H1 (cell line): ENCODE results near the gene CDKN1A. TPM values are rescaled to one million over a fixed set of nuclear protein-coding genes. Genes with fewer than 3 reads are reported as not detected.

Experiments used
- CTCF ChIA-PET: fragments of 300-600 bp; sonication (Branson Sonifier 250); formaldehyde crosslinking; loops from one replicate; lab custom pipeline; 2021; ENCODE audit not compliant: partially characterized antibody; lab: Charles Lee
- POLR2A ChIA-PET: fragments of 300-600 bp; sonication (Branson Sonifier 250); formaldehyde crosslinking; loops from one replicate; lab custom pipeline; 2021; ENCODE audit warnings: inconsistent platforms; ENCODE audit not compliant: partially characterized antibody; lab: Charles Lee
- DNase-seq, 2 experiments: peaks; one replicate each; pipeline versions ENCODE4 v3.0.0 to v3.0.0-alpha.2; 2010 to 2022; ENCODE audit warnings: low spot score in 2 of 2, low read depth in 1 of 2, mixed read lengths in 1 of 2
- FAIRE-seq: peaks from 2 replicates; lab custom pipeline; 2011; peaks lifted over from hg19 to GRCh38; lab: Jason Lieb, UNC
- H2AFZ ChIP-seq: 2 replicates; pipeline ENCODE4 v1.8.1; 2012; ENCODE audit warnings: low read length, inconsistent platforms
- H2AK5ac ChIP-seq: 2 replicates; pipeline ENCODE4 v1.6.1; 2013; ENCODE audit warnings: low read depth, low read length
- H2BK120ac ChIP-seq: replicated peaks from 2 replicates; pipeline ENCODE3; 2013; ENCODE audit warnings: low read depth, low read length, inconsistent platforms
- H2BK12ac ChIP-seq: 2 replicates; pipeline ENCODE4 v1.6.1; 2013; ENCODE audit warnings: low read depth, low read length
- H2BK15ac ChIP-seq: 2 replicates; pipeline ENCODE4 v1.6.1; 2013; ENCODE audit warnings: low read length
- H2BK20ac ChIP-seq: 2 replicates; pipeline ENCODE4 v1.6.1; 2013; ENCODE audit warnings: low read length
- H2BK5ac ChIP-seq: 2 replicates; pipeline ENCODE4 v1.6.1; 2013; ENCODE audit warnings: low read depth, low read length
- H3K14ac ChIP-seq: 2 replicates; pipeline ENCODE4 v1.6.1; 2013; ENCODE audit warnings: inconsistent platforms; ENCODE audit not compliant: insufficient read length
- H3K18ac ChIP-seq: 2 replicates; pipeline ENCODE4 v1.6.1; 2013; ENCODE audit warnings: low read length; ENCODE audit errors: extremely low read depth
- H3K23ac ChIP-seq: 2 replicates; pipeline ENCODE4 v1.6.1; 2013; ENCODE audit warnings: inconsistent platforms; ENCODE audit not compliant: insufficient read length
- H3K23me2 ChIP-seq: 2 replicates; pipeline ENCODE4 v1.6.1; 2013; ENCODE audit warnings: low read depth, low read length
- H3K27ac ChIP-seq: 2 replicates; pipeline ENCODE4 v1.6.1; 2011; ENCODE audit warnings: low read depth, low read length, inconsistent platforms
- H3K27me3 ChIP-seq, 4 experiments: replicated peaks in 1 of 4; 1 replicate in 1 of 4; 2 replicates in 3 of 4; pipeline versions ENCODE4 v1.6.1 to v1.8.1; 2011 to 2013; ENCODE audit warnings: low read length in 3 of 4, mild to moderate bottlenecking in 3 of 4, inconsistent platforms in 2 of 4, mixed read lengths in 2 of 4, moderate library complexity in 1 of 4; ENCODE audit not compliant: control insufficient read depth in 3 of 4, insufficient read depth in 3 of 4; ENCODE audit errors: extremely low read depth in 1 of 4
- H3K36me3 ChIP-seq, 4 experiments: 2 replicates each; pipeline versions ENCODE4 v1.6.1 to v1.8.1; 2011 to 2013; ENCODE audit warnings: mild to moderate bottlenecking in 4 of 4, low read length in 3 of 4, moderate library complexity in 2 of 4, control low read depth in 1 of 4, inconsistent platforms in 1 of 4; ENCODE audit not compliant: insufficient read depth in 4 of 4, control insufficient read depth in 2 of 4
- H3K4ac ChIP-seq: replicated peaks from 2 replicates; pipeline ENCODE3; 2013; ENCODE audit warnings: low read length, low read depth, mixed read lengths, inconsistent platforms; ENCODE audit not compliant: insufficient read length
- H3K4me1 ChIP-seq, 4 experiments: replicated peaks in 1 of 4; 1 replicate in 1 of 4; 2 replicates in 3 of 4; pipeline versions ENCODE4 v1.6.1 to v1.8.1; 2011 to 2013; ENCODE audit warnings: low read length in 3 of 4, inconsistent platforms in 2 of 4, mixed read lengths in 1 of 4; ENCODE audit not compliant: insufficient read depth in 4 of 4, control insufficient read depth in 3 of 4
- H3K4me2 ChIP-seq, 2 experiments: 2 replicates each; pipeline versions ENCODE4 v1.6.1 to v1.8.1; 2011 to 2013; ENCODE audit warnings: low read depth in 2 of 2, low read length in 2 of 2, control low read depth in 1 of 2, inconsistent platforms in 1 of 2, mild to moderate bottlenecking in 1 of 2; ENCODE audit not compliant: insufficient read depth in 1 of 2
- H3K4me3 ChIP-seq, 4 experiments: fragments of 200-600, 300-600 bp in 1 of 4; sonication (generic), shearing (Covaris generic), sonication (Bioruptor Twin) in 1 of 4; 2 replicates each; pipeline versions ENCODE4 v1.5.1 to v1.8.1; 2011 to 2016; ENCODE audit warnings: low read length in 4 of 4, low read depth in 3 of 4, control low read depth in 2 of 4, inconsistent platforms in 2 of 4, mild to moderate bottlenecking in 2 of 4, mixed read lengths in 1 of 4, moderate library complexity in 1 of 4; ENCODE audit not compliant: insufficient read depth in 2 of 4; ENCODE audit errors: extremely low read depth in 1 of 4
- H3K56ac ChIP-seq: replicated peaks from 2 replicates; pipeline ENCODE3; 2013; ENCODE audit warnings: low read depth, mild to moderate bottlenecking, mixed read lengths, low read length, inconsistent platforms; ENCODE audit not compliant: insufficient read length
- H3K79me1 ChIP-seq: 2 replicates; pipeline ENCODE4 v1.6.1; 2013; ENCODE audit warnings: low read depth, low read length, control low read depth
- H3K79me2 ChIP-seq, 2 experiments: 2 replicates each; pipeline versions ENCODE4 v1.6.1 to v1.8.1; 2012 to 2013; ENCODE audit warnings: low read length in 2 of 2, mild to moderate bottlenecking in 2 of 2, inconsistent platforms in 1 of 2; ENCODE audit not compliant: insufficient read depth in 2 of 2, control insufficient read depth in 1 of 2
- H3K9ac ChIP-seq, 4 experiments: replicated peaks in 1 of 4; 1 replicate in 1 of 4; 2 replicates in 3 of 4; pipeline versions ENCODE4 v1.6.1 to v1.8.1; 2011 to 2013; ENCODE audit warnings: low read depth in 3 of 4, low read length in 3 of 4, control low read depth in 2 of 4, mild to moderate bottlenecking in 2 of 4, moderate library complexity in 2 of 4, inconsistent platforms in 1 of 4; ENCODE audit errors: extremely low read depth in 1 of 4
- H3K9me3 ChIP-seq, 2 experiments: 2 replicates each; pipeline versions ENCODE4 v1.6.1 to v1.8.1; 2012 to 2013; ENCODE audit warnings: mild to moderate bottlenecking in 2 of 2, moderate library complexity in 2 of 2, control low read depth in 1 of 2, inconsistent platforms in 1 of 2, low read depth in 1 of 2, low read length in 1 of 2, mixed read lengths in 1 of 2; ENCODE audit not compliant: insufficient read depth in 2 of 2
- H4K20me1 ChIP-seq, 2 experiments: replicated peaks in 1 of 2; 2 replicates each; pipeline versions ENCODE3 to v1.8.1; 2011 to 2013; ENCODE audit warnings: inconsistent platforms in 2 of 2, low read length in 2 of 2, mild to moderate bottlenecking in 1 of 2; ENCODE audit not compliant: insufficient read depth in 2 of 2, control insufficient read depth in 1 of 2
- H4K5ac ChIP-seq: 2 replicates; pipeline ENCODE4 v1.6.1; 2013; ENCODE audit warnings: low read length, low read depth, mixed read lengths, inconsistent platforms; ENCODE audit not compliant: insufficient read length
- H4K8ac ChIP-seq: 2 replicates; pipeline ENCODE4 v1.8.0; 2013; ENCODE audit warnings: mild to moderate bottlenecking, moderate library complexity, low read length, inconsistent platforms; ENCODE audit not compliant: insufficient read depth; ENCODE audit errors: extremely low read depth
- H4K91ac ChIP-seq: replicated peaks from 2 replicates; pipeline ENCODE3; 2013; ENCODE audit warnings: low read length, mixed read lengths, inconsistent platforms; ENCODE audit not compliant: insufficient read length
- BCL11A ChIP-seq, 2 experiments: IDR thresholded peaks; one replicate each; pipeline ENCODE4 v1.6.1; 2011; ENCODE audit warnings: low read depth in 2 of 2, low read length in 2 of 2, mild to moderate bottlenecking in 2 of 2
- BRCA1 ChIP-seq: IDR thresholded peaks from 2 replicates; pipeline ENCODE4 v1.6.1; 2012; ENCODE audit warnings: low read depth, low read length, improper control_type of control experiment
- CHD1 ChIP-seq: IDR thresholded peaks from 2 replicates; pipeline ENCODE4 v1.6.1; 2012; ENCODE audit warnings: low read depth, low read length, improper control_type of control experiment
- EZH2 ChIP-seq: fragments of 200-600 bp; sonication (generic); IDR thresholded peaks from 2 replicates; pipeline ENCODE4 v1.7.1; 2012; ENCODE audit warnings: low read depth, mild to moderate bottlenecking, moderate library complexity, low read length, inconsistent platforms; ENCODE audit not compliant: severe bottlenecking
- HDAC6 ChIP-seq: IDR thresholded peaks from one replicate; pipeline ENCODE4 v1.7.1; 2012; ENCODE audit warnings: low read depth, mild to moderate bottlenecking, inconsistent platforms, low read length, moderate library complexity
- JUND ChIP-seq: IDR thresholded peaks from 2 replicates; pipeline ENCODE4 v1.6.1; 2011; ENCODE audit warnings: mild to moderate bottlenecking, improper control_type of control experiment, low read length
- KDM4A ChIP-seq: IDR thresholded peaks from one replicate; pipeline ENCODE4 v1.7.1; 2012; ENCODE audit warnings: low read depth, mild to moderate bottlenecking, moderate library complexity, low read length, inconsistent platforms; ENCODE audit not compliant: severe bottlenecking
- MAFK ChIP-seq: IDR thresholded peaks from 2 replicates; pipeline ENCODE4 v1.6.1; 2012; ENCODE audit warnings: low read depth, mild to moderate bottlenecking, improper control_type of control experiment, low read length
- NRF1 ChIP-seq: IDR thresholded peaks from 2 replicates; pipeline ENCODE4 v1.6.1; 2011; ENCODE audit warnings: mild to moderate bottlenecking, low read depth, low read length, improper control_type of control experiment
- RFX5 ChIP-seq: IDR thresholded peaks from 2 replicates; pipeline ENCODE4 v1.6.1; 2011; ENCODE audit warnings: low read depth, low read length, improper control_type of control experiment, borderline replicate concordance
- SRF ChIP-seq: IDR thresholded peaks from 2 replicates; pipeline ENCODE4 v1.6.1; 2011; ENCODE audit warnings: mild to moderate bottlenecking, low read depth, low read length, moderate library complexity
- ZNF274 ChIP-seq: IDR thresholded peaks from 2 replicates; pipeline ENCODE4 v1.7.0; 2012; ENCODE audit warnings: low read length, borderline replicate concordance; ENCODE audit errors: extremely low read depth
- WGBS, 2 experiments: shearing (Covaris generic) in 1 of 2; methylation state at CpG; one replicate each; pipeline versions ENCODE4 v1.1.6 to v1.1.7; 2013 to 2015; ENCODE audit warnings: low lambda C conversion rate in 2 of 2, mixed read lengths in 2 of 2, inconsistent platforms in 1 of 2, low coverage in 1 of 2, missing lambda C conversion rate in 1 of 2; ENCODE audit not compliant: insufficient replicate concordance in 2 of 2, insufficient coverage in 1 of 2, insufficient read length in 1 of 2; ENCODE audit errors: extremely low coverage in 1 of 2, missing lambda C conversion rate in 1 of 2; 5-methylcytosine and 5-hydroxymethylcytosine counted together
- polyA plus RNA-seq, 7 experiments: library from polyadenylated mRNA; depleted of rRNA in 3 of 7; stranded (reverse) in 5 of 7; unstranded in 2 of 7; fragments of >200 nt in 5 of 7; fragments of 200-250 nt in 2 of 7; gene quantifications; 1 replicate in 5 of 7; 2 replicates in 1 of 7; 4 replicates in 1 of 7; pipeline versions ENCODE4 v1.2.1 to v1.2.3, GENCODE V29; 2011 to 2013; ENCODE audit warnings: missing spikeins in 2 of 7, mixed read lengths in 2 of 7
- total RNA-seq: library from RNA; stranded (reverse); fragmentation: NEBNext Ultra II Directional; extraction: Animal tissue kit (Norgen Biotek cat#: 25700); gene quantifications from 2 replicates; pipeline ENCODE4 v1.2.1, GENCODE V29; 2021
- TF ChIP-seq, protein P1 (sequence below): IDR thresholded peaks from 2 replicates; pipeline ENCODE4 v1.6.1; 2011; ENCODE audit warnings: low read depth, mild to moderate bottlenecking, low read length; ENCODE audit not compliant: insufficient read depth

CDKN1A gene
- total and polyA plus RNA-seq, 2 of the 8 experiments (the other 6 are each of a cell fraction or from before 2014, with no cell fraction given) = 15.2 to 36.0 TPM

DNA sequence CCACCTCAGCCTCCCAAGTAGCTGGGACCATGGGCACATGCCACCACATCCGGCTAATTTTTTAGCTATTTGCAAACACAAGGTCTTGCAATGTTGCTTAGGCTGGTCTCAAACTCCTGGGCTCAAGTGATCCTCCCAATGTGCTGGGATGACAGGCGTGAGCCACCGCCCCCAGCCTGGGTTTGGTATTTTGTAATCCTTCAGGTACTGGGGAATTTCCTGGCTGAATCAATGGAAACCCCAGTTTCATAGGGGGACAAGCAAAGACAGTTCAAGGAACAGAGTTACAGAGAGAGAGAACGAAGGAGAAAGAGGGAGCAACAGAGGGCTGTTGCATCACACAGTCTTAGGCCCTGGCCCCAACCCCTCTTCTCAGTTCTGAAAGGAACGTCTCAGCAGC is 54.8 kb downstream of the CDKN1A start:
- no peak overlapping the region for H3K4me2 ChIP-seq
- no peak overlapping the region for H4K8ac ChIP-seq
- no peak overlapping the region for H2AK5ac ChIP-seq
- no peaks in the 10 kb centered on the region for H3K36me3 ChIP-seq
- peaks cover 2 to 12% (median 6%) of the 10 kb centered on the region in 4 experiments; a peak in 5 of 7 replicates for H3K4me1 ChIP-seq
- H3K14ac ChIP-seq = no peak overlapping the region
- no peak overlapping the region for H3K56ac ChIP-seq
- no peaks in the 10 kb centered on the region; the same call in 1 of the 2 replicates for H3K23me2 ChIP-seq
- H3K4ac ChIP-seq = no peak overlapping the region
- ChIA-PET POLR2A (no interaction called here), CTCF (interaction anchor here (1.1 to 4.2 kb wide), 7 partner anchors 10 to 118 kb away, joined by 3 to 22 read pairs (median 14); no protein-coding TSS in a partner anchor)
- no peak overlapping the region for H3K4me3 ChIP-seq
- H3K27me3 ChIP-seq = no peaks in the 10 kb centered on the region
- no peak for FAIRE-seq
- no peak overlapping the region for H4K5ac ChIP-seq
- no peak overlapping the region for H2BK20ac ChIP-seq
- TF ChIP-seq MAFK (no peak), KDM4A (no peak), RFX5 (no peak), BCL11A (IDR thresholded peaks at IDR 0.05; ENCODE audit: low read depth in 2 of 2, low read length in 2 of 2) (no peak), NRF1 (no peak), CHD1 (no peak), BRCA1 (no peak), SRF (no peak), ZNF274 (no peak), EZH2 (no peak), HDAC6 (no peak), JUND (no peak)
- TF ChIP-seq, protein P1, sequence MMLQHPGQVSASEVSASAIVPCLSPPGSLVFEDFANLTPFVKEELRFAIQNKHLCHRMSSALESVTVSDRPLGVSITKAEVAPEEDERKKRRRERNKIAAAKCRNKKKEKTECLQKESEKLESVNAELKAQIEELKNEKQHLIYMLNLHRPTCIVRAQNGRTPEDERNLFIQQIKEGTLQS = no peak
- no peak overlapping the region for H2BK12ac ChIP-seq
- no peaks in the 10 kb centered on the region for H3K9me3 ChIP-seq
- no peaks in the 10 kb centered on the region for H3K79me2 ChIP-seq
- no peak for DNase-seq
- no peak overlapping the region for H3K23ac ChIP-seq
- no peaks in the 10 kb centered on the region for H3K79me1 ChIP-seq
- H3K27ac ChIP-seq = no peak overlapping the region
- no peak overlapping the region for H2BK120ac ChIP-seq
- WGBS, 2 experiments = 79% methylated on average over 5 of the region's 5 CpGs; no CpG with 5 or more reads in 1 of the 2 experiments
- no peak overlapping the region for H3K9ac ChIP-seq
- H2BK5ac ChIP-seq = no peak overlapping the region
- no peak overlapping the region for H3K18ac ChIP-seq
- H2AFZ ChIP-seq = no peak overlapping the region
- H2BK15ac ChIP-seq = no peak overlapping the region
- H4K20me1 ChIP-seq = no peaks in the 10 kb centered on the region
- no peak overlapping the region for H4K91ac ChIP-seq
